Measurements from ENCODE around the gene VDR.
"Not testable (repeated sequence)": the region's sequence is repeated elsewhere in the genome, so short reads cannot be mapped to it uniquely, and the experiment has no call there.

The VDR gene

DNA sequence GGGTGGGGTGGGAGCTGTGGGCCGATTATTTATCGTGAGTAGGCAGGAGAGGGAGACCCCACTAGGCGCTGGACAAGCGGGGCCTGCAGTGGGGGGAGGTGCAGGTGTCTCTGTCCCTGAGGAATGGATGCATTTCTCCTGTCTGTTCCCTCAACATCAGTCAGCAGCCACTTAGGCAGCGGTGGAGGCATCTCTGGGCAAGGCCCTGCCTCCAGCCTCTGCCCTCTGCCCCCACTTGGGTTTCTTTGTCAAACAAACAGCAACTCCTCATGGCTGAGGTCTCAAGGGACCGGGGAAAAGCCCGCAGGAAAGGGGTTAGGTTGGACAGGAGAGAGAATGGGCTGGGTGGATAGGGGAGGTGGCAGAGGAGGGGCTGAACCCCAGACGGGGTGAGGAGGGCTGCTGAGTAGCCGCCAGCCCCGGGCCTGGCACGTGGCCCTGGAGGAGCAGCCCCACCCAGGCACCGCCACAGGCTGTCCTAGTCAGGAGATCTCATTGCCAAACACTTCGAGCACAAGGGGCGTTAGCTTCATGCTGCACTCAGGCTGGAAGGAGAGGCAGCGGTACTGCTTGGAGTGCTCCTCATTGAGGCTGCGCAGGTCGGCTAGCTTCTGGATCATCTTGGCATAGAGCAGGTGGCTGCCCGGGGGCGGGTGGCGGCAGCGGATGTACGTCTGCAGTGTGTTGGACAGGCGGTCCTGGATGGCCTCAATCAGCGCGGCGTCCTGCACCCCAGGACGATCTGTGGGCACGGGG is 60.4 kb downstream of the VDR start:
- DNase-seq: no peak

DNA sequence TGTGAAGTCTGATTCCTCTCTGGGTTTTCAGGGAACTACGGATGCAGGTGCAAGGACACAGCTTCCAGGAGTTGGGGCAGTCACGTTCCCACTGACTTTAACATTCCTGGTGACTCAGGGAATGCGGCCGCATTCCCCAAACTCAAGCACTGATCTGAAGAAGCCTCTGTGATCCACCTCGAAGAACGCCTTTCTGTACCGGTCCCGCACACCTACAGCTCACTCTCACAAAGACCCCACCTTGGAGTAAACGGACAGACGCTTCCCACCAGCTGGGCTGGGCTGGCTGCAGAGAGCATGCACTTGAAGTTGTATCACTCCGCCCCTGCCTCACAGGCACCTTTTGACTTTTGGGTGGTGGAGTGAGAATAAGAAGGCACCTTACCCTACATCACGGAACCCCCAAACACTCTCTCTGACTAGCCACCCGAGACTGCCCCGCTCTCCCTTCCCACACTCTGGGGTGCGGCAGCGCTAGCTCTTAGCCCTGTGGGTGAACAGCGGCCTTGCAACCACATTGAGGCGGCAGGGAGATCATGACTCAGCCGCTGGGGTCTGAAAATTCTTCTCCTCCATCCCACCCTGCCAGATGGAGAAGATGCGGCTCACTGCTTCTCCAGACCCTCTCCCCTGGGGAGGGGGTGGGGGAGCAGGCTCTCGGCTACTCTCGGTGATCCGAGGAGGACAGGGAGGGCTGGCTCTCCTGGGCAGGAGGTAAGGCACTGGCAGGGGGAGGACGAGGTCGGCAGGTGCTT is 61.4 kb downstream of the VDR start:
- DNase-seq: no peak

DNA sequence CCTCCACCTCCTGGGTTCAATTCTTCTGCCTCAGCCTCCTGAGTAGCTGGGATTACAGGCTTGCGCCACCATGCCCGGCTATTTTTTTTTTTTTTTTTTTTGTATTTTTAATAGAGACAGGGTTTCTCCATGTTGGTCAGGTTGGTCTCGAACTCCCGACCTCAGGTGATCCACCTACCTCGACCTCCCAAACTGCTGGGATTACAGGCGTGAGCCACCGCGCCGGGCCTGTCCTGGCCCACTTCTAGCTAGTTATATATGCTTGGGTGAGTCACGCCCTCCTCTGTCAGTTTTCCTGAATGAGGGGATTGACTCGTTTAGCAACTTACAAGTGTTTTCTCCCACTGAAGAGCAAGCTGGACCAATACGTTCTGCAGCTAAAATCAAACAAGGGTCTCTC is 62.3 kb downstream of the VDR start:
- DNase-seq: not testable (repeated sequence)

DNA sequence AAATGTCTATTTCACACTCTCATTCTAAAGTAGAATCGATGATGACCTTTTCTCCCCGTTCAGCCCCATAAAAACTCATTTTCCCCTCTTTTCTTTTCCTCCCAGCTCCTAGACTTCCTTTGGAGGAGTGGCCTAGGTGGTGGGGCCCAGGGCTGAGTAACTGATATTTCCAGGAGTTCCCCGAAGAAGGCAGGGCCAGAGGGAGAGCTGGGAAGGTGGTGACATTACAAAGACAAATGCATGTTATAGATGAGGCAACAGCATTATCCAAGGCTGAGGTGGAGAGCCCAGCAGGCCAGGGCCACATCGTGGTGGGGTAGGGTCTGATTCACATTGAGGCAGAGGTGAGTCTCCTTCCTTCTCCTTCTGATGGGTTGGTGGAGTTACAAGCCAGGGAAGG is 62.9 kb downstream of the VDR start:
- peak; percentile 64 for DNase-seq

DNA sequence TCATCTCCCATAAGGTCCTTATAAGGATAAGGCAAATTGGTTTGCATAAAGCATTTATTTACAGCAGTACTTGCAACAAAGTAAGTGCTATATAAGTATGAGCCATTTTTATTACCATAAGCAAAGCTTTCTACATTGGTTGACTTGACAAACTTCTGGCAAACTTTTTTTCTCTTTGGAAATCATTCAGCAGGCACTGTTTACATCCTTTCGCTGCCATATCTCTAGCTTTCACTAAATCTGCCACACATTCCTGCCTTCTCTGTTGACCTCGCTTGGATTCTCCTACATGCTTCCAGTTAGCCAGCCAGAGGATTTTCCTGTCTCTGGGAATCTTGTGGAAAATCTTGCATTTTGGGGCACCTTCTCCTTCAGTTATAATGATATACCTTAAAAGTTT is 63.3 kb downstream of the VDR start:
- no peak for DNase-seq

DNA sequence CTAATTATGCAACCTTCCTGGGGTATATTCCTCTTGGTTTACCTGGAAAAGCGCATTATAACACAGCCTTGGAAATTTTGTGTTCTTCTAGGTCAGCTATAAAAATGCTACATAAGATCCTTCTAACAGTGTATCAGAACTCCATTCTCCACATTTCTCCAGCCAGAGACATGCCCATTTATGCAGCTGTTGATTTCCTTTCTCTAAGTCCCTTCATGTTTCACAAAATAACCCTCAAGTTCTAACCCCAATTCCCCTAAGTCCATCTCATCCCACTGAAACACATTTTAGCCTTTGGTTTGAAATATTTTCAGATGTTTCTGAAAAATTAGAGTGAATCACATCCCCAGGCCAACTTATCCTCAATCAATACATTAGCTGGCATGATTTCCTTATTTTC is 64.2 kb downstream of the VDR start:
- no peak for DNase-seq

DNA sequence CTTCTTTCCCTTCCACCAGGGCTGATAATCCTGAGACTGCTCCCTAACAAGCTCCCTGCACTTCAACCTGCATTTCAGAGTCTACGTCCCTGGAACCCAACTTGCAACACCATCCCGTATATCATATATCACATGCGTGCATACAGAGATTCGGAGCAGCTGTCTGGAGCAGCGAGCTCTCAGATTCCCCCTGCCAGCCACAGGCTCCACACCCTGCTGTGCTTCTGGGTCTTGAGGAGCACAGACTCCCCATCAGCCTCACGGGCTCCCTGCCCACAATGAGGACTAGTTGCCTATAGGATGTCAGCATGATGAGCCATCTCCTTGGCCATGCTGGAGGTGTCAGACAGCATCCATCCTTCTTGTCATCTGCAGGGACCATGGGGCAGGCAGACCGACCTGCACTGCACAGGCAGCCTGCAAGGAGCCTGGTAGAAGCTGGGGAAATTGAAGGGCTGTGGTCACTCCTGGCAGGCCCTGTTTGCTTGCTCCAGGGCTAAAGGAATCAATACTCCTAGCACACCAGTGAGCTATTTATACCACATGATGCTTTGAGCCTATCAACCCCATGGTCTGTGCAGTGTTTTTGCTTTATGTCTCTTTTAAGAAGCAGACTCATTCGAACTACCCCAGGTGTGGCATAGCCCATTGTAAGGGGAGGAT is 65.4 kb downstream of the VDR start:
- peak; percentile 46 for DNase-seq

DNA sequence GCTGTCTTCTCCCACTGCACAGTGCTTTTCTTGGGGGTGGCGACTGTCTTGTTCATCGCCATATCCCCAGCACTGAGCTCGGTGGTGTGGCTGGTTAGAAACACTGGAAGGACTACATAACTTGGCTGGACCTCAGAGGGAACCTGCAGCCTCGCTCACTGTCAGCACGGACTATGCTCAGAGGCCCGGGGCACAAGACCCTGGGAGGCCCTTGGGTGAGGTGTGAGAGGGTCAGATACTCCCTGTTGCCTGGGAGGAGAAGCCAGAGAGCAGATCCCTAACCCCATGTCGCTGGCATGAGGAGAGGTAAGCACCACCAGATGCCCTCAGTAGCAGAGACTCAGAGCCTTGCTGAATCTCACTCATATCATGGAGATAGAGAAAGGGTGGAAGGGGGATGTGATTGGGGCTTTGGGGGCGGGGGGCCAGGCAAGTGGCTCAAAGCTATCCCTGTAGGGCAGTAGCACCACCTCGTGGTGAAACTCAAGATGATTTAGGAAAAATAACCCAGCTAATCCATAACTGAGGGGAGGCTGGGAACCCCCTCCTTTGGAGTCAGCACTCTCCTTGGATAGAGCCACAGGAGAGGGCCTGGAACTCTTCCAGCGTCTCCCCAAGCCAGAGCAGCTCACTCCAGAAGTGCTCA is 66.4 kb downstream of the VDR start:
- DNase-seq: peak; percentile 56

DNA sequence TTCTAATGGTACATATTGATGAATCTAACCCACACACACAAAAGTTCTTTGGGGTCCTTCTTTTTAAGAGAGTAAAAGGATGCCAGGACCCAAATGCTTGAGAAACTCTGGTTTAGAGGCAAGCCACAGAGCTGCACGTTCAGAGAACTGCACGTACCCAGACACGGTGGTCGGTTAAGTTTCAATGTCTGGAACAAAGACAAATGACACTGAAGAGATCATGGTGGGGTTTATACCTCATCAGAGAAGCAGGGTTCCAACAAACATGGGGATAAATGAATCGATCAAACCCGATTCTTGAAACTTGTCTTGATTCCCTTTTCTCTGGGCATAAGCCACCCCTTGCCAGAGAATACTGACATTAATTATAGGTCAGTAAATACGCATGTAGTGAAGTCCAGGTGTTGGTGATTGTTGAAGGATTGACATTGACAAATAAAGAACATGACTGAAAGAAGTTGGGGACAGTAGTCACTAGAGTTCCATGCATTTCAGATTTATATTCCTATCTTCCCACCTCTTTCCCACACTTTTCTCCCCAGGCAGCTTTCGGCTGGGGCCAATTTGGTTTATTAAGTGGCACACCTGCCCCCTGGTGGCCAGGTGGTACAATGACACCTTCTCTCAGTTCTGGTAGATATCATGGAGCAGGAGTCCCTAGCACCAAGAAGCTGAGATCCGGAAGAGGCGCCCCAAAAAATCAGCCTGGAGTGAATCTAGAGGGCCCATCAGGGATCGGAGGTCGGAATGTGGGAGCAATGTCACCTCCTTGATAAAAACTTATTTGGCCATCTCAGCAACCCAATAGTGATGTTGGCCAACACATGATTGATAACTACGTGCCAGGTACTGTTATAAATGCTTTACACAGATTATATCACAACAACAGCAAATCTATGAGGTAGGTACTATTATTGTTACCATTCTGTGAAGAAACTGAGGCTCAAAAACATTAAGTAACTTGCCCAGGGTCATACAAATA is 67.3 kb downstream of the VDR start:
- DNase-seq: peak; percentile 72

DNA sequence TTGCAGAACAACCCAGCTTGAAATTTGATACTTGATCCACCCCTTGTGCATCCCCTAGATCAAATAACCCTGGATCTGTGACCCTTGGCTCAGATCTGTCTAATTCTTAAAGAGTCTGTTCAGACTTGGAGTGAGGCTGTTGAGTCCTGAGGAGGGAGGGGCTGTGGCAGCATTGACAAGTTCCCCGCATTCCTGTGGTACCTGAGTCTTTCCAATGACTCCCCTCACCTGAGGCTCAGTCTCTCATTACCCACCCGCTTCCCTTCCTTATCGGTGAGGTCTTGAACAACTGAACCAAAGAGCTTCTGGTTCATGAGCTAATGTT is 69.0 kb downstream of the VDR start:
- DNase-seq: no peak

DNA sequence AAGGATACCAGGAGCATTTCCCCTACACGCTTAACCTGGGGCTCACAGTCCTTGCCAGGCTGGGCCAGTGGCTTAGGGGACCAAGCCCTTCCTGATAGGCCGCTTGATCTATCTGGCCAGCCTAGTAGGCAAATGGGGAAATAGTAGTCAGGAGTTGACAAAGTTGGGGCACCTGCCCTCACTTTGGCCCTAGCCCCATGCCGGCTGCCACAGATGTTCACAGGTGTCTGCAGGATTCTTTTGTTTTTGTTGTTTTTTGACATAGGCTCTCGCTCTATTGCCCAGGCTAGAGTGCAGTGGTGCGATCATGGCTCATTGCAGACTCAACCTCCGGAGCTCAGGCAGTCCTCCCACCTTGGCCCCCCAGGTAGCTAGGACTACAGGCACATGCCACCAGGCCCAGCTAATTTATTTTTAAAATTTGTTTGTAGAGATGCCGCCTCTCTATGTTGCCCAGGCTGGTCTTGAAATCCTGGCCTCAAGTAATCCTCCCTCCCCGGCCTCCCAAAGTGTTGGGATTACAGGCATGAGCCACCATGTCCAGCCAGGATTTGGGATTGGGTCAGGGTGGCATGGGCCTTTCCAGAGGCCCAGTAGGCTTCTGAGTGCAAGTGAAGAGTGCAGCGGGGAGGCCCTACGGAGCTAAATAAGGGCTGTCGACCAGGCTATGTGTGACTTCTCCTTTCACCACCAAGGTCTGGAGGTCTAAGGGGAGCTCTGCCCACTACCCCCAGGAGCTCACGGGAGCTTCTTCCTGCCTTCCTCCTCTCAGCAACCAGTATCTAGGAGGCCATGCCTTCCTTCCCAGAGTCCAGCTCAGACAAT is 69.6 kb downstream of the VDR start:
- DNase-seq: no peak

DNA sequence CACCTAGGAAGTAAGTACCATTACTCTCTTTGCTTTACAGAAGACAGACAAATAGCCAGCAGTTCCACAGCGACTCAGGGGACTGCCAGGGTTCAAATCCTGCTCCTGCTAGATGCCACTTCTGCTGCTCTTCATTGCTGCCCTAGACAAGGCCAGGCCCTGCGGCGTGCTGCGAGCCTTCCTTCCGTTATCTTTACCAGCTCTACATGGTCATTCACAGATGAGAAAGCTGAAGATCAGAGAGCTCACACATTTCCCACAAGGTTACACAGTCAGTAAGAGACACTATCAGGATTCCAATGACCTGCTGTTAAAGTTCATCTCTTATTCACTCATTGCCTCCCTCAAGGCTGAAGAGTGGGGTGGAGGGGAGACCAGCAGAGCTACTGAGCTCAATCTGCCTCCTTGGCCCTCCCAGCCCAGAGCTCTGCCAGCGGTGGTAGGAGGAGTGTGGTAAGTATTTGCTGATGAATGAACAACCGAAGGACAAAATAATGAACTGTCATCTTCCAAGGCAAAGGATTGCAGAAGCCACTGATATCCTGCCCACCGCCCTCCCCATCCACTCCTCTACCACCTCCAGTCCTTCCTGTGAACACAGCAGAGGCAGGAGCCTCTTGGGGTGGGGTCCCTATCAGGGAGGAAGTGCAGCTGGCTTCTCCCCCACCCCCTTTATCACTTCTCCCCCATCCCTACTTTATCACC is 70.4 kb downstream of the VDR start:
- DNase-seq: no peak

DNA sequence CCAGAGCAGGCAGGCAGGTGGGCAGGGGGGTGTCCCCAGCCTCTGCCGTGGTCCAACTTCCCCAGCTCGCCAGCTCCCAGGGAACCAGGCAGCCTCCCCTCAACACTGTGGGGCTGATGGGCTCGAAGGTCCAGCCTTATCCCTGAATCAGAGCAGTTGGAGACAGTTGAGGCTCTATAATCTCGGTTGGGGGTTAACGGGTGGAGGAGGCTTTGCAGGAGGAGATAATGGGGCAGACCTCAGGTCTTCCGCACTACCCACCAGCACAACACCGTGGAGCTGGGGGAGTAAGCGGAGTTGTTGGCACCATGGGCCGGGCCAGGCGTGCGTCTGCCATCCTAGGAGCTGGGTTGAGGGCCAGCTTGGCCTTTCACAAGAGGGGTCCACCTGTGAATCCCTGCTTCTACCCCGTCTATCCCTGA is 71.2 kb downstream of the VDR start:
- DNase-seq: no peak

DNA sequence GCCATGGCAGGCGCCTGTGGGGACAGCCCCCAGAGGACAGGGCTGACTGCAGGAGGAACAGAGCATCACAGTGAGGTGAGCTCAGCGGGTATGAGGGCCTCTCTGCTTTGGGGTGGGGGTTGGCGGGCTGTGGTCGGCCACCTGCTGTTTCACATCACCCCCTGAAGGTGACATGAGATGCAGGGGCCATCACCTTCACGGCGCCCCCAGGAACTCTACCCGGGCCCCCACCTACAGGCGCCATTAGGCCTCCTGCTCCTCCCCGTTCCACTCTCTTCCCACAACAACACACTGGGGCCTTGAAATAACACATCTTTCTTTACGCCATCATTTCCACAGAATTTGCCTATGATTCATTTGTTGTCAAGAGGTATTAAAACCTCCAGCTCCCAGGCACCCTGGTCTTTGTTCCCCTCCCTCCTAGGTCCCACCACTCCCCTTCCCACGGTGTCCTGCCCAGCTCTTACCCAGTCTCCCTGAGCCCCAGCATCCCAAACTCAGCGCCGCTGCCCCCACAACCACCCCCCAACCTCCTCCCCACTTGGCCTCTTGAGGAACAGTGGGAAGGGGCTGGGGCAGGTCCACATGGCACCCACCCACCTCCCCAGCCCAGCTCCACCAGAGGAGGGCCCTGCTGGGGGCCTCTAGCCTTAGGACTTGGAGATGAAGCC is 72.4 kb downstream of the VDR start:
- DNase-seq: no peak

DNA sequence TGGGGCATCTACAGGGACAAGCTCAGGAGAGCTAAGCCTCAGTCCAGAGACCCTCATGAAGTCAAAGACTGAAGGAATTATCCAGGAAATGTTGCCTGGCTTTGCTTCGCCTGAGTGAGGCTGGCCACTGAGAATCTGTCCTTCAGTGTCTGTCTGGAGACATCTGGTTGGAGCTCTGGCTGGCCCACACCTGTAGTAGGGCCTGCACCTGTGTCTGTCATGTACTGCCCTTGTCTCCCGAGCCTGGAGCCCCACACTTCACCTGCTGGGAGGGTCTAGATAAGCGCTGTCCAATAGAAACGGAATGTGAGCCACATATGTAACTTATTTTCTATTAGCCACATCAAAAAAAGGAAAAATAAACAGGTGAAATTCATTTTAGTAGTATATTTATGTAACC is 75.2 kb downstream of the VDR start:
- DNase-seq: no peak

DNA sequence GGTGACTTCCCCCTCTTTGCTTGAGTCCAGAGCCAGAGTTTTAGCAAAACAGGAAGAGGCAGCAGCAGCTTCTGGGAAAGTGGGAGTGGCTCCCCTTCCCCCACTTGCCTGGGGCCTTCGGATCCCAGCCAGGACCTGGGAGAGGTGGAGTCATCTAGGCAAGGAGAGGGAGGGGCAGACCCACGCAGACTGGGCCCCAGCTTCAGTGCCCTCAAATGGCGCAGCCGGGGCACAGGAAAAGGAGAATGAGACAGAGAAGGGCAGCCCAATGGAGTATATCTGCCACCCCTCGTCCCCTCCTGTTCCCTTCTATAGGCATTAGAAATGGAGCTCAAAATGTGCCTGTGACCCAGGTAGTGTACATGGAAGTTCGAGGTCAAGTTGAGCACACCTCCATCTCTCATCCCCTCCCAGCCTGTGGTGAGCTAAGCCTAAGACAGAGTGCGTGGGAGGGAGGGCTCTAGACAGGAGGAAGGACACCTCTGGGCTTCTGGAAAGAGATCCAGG is 75.8 kb downstream of the VDR start:
- peak; percentile 83 for DNase-seq

DNA sequence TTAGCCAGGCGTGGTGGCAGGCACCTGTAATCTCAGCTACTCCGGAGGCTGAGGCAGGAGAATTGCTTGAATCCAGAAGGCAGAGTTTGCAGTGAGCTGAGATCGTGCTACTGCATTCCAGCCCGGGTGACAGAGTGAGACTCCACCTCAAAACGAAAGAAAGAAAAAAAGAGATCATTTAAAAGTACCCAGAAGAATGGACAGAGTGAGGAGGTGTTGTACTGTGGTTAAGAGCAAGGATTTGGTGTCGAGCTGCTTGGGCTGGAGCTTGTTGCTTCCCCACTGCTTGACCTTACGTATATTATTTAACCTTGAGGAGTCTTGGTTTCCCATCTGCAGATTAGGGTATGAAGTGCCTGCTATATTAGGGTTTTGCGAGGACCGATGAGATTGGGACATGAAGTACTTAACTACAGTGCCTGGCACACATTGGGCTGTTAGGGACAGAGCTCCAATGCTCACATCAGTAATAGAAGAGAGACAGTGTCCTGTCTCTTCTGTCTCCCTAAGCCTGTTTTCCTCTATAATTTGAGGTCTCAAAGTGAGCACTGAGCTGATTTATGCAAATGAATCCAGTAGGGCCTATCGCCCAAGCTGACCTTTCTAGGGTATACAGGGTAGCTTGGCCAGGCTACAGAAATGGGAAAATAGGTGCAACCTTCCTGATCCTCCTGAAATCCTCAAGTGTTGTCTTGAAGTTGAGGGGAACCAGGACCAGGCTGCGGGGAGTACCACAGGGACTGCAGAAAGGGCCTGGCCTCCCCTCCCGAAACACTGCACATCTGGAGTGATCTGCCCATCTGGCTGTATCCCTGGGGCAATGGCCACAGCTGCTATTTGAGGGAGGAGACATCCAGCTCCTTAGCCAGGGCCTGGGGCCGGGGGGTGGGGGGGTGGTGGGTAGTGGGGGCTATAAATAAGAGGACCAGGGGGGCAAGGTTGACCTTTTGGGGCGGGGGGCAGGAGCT is 76.5 kb downstream of the VDR start:
- no peak for DNase-seq

DNA sequence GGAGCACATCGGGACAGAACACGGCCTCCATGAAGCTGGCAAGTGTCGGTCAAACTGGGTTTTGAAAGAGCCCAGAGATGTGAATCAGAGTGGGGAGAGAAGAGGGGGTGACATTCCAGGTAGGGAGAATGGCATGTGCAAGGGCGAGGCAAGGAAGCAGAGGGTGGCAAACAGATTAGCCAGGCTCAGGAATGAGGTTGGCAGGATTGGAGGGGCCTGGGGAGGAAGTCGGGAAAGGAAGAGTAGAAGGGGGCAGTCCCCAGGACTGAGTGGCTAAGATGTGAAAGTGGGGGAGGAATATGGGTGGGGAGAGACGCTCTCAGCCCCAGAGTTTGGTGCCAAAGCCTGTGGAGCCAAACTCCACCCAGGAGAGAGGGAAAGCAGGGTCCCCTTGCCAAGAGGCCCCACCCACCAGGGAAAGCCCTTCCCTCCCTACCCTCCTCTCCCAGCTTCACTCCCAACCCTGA is 79.6 kb downstream of the VDR start:
- no peak for DNase-seq

DNA sequence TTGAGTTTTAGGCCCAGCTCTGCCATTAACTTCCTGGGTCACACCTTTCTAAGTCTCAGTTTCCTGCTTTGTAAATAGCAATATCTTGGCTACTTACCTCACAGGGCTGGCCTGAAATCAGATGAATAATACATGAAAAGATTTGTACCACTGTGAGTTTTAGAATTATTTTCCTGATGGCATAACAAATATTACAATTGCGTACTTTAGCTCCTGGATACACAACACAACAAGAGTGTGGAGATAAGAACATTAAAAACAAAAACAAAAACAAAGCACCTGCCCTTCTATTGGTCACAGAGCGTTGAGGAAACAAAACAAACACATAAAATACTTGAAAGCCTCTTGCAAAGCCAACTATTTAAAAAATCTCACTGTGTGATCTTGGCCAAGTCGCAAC is 80.2 kb downstream of the VDR start:
- DNase-seq: no peak

Data from fibroblast of skin of right biceps (primary cell).